ENCODE results near the gene TCF12.
A peak's percentile ranks its signal among the peaks of the same experiment; 100 is the strongest.

TCF12 gene

DNA sequence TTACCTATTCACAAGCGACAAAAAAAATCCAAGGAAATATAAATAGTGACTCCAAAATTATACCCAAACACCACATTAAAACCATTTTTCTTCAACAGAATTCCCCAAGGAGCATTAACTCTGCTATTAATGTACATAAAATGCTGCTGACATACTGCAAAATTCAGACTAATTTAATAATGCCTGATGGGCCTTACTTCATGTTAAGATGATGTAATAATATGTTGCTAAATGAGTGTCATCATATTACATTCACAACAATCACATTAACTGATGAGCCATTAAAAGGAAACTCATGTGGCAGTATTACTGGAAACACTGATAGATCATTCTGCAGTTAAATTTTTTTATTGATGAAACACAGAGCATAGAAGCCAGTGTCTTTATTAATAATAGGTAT lies 253.0 kb downstream of the TCF12 start:
- DNase-seq: no peak
- ATAC-seq: no peak

DNA sequence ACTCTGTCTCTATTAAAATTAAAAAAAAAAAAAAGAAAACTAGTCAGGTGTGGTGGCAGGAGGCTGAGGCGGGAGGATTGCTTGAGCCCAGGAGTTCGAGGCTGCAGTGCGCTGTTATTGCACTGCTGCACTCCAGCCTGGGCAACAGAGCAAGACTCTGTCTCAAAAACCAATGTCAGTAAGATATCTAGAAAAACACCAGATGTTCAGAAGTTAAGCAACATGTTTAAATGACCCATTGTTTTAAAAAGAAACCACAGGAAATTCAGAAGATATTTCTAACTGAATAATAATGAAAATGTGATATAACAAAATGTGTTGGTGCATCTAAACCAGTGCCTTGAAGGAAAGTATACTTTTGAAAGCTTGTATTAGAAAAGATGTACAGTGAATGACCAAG lies 254.5 kb downstream of the TCF12 start:
- ATAC-seq: no peak
- DNase-seq: no peak

DNA sequence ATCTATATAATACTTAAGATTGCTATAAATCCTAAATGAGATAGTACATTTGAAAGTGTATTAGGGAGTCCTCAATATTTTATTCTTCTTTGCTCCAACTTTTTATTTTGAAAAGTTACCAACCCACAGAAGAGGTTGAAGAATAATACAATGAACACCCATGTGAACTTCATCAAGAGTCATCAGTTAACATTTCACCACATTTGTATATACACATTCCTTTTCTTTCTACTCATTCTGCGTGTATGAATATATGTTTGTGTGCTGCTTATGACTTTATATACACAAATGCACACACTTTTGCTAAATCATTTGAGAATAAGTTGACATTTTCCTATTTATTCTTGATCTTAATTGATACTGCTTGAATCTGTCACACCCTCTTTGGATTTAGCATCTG lies 264.6 kb downstream of the TCF12 start:
- DNase-seq: no peak
- no peak for ATAC-seq

DNA sequence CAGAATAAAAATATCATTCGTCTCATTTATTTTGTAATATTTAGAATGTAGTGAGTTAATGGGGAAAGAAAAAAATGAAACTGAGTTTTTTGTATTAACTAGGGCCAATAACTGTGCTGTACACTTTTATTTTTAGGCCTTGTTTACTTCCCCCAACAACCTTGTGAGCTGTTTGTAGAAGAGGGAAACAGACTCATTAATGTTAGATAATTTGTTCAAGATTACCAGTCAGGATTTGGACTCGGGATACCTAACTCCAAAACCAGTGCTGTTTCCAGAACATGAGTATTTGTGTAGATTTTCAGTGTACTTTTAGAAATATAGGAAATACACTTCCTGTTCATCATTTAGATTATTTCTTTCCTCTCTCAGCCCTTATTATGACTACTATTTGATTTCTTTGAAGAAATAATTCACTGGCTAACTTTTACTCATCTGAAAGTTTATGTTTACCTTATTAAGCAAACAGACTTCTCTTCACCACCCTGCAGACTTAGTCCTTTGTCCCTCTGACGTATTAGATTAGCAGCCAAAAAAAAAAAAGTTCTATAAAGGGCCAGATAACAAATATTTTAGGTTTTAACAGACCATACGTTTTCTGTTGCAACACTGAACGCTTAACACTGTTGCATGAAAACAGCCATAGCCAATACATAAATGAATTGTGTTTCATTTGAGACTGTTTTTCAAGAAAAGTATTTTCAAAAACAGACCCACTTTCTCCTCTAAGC lies 265.3 kb downstream of the TCF12 start:
- ATAC-seq (no peak), DNase-seq (no peak)

DNA sequence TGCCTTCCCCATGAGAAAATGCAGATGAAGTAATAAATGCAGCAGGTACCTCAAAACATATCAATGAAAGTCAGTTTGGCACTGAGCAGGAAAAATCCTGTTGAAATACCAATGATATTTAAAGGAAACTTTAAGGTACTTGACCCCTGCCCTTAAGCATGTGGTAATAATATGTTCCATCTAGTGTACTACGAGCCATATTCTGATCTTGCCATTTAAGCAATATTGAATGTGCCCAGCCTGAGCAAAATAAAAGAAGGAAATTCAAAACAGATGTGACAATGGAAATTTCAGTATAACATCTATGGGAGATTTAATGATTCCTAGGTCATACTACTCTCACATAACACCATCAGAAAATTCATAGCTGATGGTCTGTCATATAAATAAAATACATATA lies 266.1 kb downstream of the TCF12 start:
- no peak for DNase-seq
- ATAC-seq: no peak

DNA sequence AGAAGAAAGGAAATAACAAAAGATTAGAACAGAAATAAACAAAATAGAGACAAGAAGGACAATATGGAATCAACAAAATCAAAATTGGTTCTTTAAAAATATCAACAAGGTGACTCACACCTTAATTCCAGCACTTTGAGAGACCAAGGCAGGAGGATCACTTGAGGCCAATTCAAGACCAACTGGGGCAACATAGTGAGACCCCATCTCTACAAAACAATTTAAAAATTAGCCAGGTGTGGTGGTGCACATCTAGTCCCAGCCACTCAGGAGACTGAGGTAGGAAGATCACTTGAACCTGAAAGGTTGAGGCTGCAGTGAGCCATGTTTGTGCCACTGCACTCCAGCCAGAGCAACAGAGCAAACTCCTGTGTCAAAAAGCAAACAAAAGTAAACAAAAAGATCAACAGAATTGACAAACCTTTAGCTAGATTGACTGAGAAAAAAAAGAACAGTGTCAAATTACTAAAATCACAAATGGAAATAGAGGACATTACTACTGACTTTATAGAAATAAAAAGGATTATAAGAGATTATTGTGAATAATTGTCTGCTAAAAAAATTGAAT lies 267.1 kb downstream of the TCF12 start:
- DNase-seq: no peak
- no peak for ATAC-seq

DNA sequence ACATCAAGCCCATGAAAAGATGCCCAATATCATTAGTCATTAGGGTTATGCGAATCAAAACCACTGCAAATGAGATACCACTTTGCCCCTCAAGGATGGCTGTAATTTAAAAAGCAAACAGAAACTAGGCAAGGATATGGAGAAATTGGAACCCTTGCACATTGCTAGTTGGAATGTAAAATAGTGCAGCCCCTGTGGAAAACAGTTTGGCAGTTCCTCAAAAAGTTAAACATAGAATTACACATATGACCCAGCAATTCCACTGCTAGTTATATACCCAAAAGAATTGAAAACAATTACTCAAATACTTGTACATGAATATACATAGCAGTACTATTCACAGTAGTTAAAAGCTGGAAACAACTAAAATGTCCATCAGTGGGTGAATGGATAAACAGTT lies 271.0 kb downstream of the TCF12 start:
- ATAC-seq: no peak
- no peak for DNase-seq

DNA sequence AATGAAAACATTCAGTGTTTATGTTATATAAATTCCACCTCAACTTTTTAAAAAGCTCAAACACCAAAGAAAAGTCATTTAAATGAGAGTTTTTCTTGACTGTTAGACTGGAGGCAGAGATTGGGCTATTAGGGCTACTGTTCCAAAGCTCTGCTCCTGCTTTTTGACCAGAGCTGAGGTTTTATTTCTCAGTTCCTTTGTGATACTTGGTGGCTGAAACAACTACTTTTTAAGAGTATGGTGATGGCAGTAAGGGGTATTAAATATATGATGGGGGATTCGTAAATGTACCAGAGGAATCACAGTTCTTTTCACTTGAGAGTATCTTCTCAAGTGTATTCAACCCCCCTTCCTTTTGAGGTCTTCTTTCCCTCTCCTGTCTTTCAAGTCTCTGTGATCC lies 271.8 kb downstream of the TCF12 start:
- DNase-seq (no peak), ATAC-seq (no peak)

DNA sequence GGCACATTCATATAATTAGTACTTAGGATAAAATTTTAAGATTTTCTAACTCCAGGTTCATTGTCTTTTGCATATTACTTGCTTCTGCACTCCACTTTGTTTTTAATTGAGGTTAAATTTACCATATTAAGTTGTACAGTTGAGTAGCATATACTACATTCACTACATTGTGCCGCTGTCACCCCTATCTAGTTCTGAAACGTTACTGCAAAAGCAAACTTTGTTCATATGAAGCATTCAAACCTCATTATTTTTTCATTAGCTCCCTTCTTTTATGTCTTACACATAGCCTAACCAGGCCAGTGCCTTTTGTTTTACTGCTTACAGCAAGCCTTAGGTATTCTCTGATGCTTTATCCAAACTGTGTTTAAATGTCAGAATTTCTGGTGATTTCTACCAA lies 274.7 kb downstream of the TCF12 start:
- DNase-seq (no peak), ATAC-seq (no peak)

DNA sequence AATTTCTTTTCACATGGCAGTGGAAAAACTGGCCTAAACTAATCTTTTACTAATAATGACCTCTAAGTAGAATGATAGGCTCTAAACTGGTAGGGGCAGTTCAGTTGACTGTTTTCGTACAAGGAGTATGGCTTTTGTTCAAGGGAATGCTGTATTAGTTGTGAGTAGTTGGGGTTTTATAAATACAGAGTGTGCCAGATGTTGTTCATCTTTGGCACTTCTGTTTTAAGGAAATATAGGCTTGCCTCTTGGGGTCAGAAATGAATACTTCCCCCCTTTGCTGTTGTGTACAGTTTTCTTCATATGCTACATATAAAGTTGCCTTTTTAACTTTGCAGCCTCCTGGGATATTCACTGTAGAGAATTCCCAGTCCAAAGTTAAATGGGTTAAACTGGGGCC lies 276.9 kb downstream of the TCF12 start:
- no peak for ATAC-seq
- DNase-seq: no peak

DNA sequence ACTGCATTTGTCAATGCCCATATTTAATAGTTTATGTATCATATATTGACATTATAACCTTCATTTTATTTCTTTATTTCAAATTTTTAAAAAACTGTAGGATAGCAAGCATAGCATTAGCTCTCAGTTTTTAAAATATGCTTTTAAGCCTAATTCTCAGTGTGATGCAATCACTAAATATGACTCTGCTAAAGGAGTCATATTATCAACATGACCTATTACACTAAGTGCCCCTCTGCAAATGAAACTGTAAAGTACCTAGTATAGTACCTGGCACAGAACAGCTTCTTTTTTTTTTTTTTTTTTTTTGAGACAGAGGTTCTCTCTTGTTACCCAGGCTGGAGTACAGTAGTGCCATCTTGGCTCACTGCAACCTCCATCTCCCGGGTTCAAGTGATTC lies 278.4 kb downstream of the TCF12 start:
- DNase-seq: no peak
- no peak for ATAC-seq

DNA sequence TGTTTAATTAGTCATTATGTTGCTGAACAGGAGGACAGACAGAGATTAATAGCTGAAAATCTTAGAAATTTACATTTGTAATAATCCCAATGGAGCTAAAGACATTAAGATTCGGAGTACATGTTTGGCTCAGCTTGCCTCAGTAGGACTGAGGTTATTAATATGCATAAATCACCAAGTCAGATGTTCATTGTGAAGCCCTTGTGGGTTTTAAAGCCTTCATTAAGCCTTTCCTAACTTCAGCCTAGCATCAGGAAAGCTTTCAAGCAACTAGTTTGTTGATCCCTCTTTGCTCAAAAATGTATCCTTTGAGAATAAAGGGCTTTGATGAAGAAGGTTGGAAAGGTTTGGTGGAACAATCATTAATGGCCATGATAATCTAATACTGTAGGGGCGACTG lies 279.7 kb downstream of the TCF12 start:
- DNase-seq (no peak), ATAC-seq (no peak)

DNA sequence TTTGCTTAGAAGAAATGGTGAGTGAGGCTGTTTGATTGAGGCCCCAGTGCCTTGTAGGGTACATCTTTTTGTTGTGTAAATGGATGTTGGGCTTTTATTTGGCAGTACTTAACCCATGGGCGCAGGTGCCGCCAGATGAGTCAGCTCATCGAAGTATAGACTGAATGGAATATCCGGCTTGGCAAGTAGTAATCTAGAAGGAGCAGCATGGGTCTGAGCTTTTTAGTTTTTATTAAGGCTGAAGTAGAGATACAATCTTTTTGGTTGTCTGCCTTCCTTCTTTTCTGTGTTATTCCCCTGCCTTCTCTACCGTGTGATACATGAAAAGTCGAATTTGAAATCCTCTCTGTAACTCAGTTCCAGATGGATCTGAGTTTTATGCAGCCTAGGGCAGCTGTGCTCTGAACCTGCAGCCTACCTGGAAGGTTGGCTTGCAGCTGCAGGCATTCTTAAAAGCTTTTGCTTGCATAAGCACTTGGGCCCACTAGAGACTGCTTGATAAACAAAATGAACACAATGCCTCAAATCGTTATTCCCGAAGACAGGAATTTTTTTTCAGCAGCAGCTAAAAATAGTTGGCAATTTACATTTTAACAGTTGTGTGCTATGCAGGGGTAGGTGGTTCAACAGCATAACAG lies 280.3 kb downstream of the TCF12 start:
- DNase-seq (no peak), ATAC-seq (no peak)

DNA sequence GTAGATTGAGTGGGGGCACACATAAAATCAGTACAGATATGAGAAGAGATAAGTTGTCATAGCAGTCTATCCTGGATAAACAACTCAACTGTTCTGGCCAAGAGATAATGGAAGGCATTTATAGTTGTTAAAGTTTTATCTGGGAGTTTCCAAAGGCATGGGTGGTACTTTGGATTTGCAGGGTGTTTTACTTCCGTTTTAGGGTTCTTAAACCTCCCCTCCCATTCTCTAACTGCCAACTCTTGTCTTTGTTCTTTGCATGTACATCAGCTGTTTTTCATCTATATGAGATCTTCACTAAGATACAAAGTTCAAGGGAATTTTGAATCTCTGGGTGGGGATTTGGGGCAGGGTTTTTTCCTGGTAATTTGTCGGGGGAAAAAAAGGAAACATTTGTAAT lies 283.1 kb downstream of the TCF12 start:
- no peak for DNase-seq

DNA sequence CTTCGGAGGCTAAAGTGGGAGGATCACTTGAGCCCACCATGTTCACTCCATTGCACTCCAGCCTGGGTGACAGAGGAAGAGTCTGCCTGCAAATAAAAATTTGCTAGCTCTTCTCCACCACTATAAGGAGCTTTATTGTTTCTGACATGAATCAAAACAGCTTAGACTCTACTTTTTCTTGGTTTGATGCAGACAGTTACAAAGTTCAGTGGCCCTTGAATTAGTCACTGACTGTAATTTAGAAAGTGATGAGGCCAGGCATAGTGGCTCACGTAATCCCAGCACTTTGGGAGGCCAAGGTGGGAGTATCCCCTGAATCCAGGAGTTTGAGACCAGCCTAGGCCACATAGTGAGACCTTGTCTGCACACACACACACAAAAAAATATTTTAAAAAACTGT lies 285.5 kb downstream of the TCF12 start:
- DNase-seq: no peak
- ATAC-seq: no peak

More for the DNA sequence above, 283.1 kb downstream of the TCF12 start:
- no peak for ATAC-seq

DNA sequence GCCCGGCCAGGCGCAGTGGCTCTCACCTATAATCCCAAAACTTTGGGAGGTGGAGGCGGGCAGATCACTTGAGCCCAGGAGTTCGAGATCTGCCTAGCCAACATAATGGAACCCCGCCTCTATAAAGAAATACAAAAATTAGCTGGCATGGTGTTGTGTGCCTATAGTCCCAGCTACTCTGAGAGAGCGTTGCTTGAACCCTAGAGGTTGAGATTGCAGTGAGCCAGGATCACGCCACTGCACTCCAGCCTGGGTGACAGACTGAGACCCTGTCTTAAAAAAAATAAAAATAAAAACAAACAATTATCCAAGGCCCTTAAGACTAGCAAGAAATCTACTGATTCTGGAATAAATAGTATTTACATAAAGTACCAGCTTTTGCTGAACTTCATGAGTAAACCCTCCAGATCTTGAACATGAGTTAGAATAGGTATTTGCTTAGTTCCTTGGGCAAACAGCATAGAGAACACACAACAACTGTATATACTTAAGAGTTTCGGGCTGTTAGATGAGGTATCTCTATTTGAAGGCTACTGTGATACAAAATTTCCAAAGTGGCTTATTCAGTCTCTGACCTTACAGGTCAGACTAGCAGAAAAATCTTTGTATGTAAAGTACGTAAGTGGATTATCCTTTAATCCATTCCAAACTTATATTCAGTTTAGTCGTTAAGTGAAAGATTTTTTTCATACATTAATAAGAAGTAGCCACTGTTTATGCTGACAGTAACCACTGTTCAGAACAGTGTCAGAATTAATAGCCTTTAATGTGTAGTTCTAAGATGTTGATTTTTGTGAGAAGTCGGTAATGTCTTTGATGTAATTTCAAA lies 286.8 kb downstream of the TCF12 start:
- ATAC-seq (no peak), DNase-seq (no peak)

DNA sequence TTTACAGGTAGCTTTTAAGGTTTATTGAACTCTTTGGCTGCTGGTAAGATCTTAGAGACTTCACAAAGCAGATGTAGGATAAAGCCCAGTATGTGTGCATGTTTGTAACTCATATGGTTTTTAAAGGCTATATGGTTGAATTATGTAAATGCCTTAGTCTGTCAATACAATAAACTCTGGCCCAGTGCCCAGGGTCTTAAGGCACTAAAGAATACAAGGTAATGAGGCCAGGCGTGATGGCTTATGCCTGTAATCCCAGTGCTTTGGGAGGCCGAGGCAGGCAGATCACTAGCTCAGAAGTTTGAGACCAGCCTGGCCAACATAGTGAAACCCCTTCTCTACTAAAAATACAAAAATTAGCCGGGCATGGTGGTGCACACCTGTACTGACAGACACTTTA lies 287.6 kb downstream of the TCF12 start:
- no peak for ATAC-seq
- DNase-seq: no peak

DNA sequence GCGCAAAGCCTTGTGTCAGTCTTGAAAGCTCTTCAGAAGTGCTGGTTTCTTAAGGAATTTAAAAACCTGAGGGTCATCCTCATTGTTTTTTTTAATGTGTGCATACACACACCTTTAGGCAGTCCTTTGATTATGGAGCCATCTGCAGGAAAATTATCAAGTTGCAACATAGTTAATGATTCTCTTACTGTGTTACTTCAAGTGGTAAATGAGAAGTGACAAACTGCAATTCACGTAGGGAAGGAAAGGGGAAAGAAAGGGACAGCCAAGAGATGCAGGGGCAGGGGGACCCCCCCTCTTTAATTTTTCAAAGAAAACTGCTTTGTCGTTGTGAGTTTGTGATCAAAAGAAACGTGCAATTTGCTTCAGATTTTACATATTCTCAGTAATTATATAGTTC lies 295.4 kb downstream of the TCF12 start:
- no peak for ATAC-seq
- no peak for DNase-seq

DNA sequence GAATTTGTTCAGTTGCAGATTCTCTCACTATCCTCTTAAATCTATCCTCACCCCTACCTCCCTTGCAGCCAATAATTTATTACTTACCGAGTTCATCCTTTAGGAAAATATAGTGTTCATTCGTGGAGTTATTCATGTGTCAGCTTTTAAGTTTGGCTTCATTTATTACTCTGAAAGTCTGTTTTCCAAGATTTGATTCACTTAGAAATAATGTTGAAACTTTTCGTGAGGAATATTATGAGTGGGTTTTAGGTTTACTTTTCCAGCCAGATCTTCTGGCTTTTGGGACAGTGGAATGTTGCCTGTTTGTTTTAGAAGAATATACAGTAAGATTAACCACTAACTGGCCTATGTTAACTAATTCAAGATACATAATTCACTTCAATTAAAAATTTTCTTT lies 296.9 kb downstream of the TCF12 start:
- DNase-seq (no peak), ATAC-seq (no peak)

DNA sequence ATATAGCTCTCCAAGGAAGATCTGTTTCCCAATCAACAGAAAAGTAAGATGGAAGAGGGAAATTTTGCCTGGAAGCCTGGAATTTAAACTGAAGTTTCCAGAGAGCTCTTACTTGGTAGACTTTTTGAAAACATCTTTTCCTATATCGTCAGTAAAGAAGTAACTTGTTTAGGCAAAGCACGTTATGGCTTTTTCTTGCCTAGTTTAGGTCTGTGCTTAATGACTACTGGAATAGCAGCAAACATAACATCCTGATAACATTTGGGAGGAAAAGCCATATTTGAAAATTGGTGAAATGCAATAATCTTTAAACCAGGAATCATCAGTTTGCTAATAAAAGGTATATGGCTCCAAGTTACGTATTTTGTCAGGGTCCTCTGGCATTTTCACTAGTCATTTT lies 297.4 kb downstream of the TCF12 start:
- ATAC-seq (no peak), DNase-seq (no peak)

DNA sequence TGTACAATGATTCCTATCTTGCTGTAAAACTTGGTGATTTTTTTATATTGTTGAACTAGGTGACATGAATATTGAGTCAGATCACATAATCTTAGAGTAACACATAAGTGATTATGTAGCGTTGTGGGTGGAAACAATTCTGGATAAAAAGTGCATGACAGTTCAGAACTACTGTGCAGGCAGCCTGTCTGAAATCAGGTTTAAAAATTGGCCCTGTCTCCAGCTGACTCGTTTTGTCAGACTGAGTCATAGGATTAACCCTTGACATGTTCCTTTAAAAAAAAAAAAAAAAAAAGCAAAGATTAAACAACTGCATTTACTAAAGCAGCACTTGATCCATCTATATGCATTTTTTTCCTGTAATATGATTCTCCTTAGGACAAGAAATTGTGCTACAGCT lies 297.8 kb downstream of the TCF12 start:
- no peak for DNase-seq

DNA sequence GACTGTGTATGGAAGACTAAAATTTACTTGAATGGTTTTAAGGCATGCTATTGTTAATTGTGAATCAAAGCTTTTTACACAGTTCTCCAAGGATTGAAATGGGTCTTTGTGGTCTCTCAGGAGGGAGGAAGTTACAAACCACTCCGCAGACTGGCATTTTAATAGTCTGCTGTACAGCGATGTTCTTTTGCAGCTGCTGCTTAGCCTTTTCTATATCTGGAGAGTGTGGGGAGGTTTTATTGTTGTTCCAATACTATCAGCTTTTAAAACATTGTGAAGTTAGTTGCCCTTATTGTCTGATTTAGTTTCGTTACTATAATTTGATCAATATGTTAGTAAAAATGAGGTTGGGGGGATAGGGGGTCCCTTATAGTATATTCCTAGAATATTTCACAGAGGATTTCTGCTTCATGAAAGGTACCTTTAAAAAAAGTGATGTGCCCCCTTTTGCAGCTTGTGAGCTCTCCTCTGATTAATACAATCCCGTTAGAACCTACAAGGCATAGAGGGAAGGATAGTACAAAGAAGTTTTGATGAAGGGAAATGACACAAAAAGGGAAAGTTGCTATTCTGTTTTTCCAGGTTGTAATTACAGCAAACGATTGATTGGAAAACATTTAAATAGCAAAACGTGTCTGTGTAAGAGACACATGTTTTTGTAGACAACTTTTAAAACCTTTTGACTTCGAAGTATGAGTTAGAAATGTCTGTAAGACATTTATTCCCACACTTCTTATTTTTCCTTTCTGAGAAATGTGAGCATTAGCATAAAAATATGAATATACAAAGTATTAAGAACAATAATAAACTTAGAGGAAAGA lies 299.5 kb downstream of the TCF12 start:
- DNase-seq: no peak

More for the DNA sequence above, 297.8 kb downstream of the TCF12 start:
- peak; percentile 69 for ATAC-seq

More for the DNA sequence above, 299.5 kb downstream of the TCF12 start:
- no peak for ATAC-seq
